ENCODE results near the gene NQO1. TPM values are rescaled to one million over a fixed set of nuclear protein-coding genes. Genes with fewer than 3 reads are reported as not detected.

NQO1 gene
- polyA plus RNA-seq, 3 donors = 22.6 to 26.0 (median 25.8) TPM

DNA sequence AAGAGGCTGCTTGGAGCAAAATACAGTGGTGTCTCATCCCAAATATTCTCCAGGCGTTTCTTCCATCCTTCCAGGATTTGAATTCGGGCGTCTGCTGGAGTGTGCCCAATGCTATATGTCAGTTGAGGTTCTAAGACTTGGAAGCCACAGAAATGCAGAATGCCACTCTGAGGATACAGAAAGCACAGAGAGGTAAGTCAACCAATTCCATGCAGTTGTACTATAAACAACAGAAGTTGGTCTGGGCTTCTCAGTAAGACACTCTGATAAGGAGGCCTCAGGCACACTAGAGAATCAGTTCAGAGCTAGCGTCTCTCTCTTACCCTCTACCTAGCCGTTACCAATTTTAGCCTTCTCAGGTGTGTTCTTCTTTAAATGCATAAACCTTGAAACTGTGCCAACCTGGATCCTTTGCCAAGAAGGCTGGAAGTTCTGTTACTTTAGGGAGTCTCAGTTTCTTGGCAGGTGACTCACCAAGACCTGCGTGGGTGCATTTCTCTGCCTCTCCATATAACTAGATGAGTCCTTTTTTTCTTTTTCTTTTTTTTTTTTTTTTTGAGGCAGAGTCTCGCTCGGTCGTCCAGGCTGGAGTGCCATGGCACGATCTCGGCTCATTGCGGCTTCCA lies 15.1 kb downstream of the NQO1 start:
- no peak for DNase-seq

DNA sequence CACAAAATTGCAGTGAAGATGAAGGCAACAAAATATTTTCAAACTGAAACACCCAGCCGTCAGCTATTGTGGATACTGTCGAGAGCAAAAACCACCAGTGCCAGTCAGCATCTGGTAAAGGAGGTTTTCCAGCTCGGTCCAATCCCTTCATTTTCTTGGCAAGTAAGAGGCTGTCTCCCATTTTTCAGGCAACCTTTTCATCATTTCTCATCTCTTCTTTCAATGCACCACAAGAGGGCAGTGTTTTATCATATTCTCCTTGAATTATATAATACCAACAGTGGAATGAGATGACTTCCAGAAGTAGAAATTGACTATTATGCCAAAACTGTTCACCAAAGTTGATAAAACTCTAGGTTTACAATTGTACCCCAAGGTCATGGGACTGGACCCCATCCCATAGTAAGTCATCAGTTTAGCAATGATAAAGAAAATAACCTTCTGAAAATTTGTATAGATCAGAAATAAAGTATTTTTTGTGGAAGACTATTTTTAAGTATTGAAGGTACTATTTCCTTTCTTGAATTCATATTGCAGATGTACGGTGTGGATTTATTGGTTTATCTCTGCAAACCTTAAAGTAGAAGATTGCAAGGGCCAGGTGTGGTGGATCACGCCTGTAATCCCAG lies 16.8 kb downstream of the NQO1 start:
- peak; percentile 69 for DNase-seq

DNA sequence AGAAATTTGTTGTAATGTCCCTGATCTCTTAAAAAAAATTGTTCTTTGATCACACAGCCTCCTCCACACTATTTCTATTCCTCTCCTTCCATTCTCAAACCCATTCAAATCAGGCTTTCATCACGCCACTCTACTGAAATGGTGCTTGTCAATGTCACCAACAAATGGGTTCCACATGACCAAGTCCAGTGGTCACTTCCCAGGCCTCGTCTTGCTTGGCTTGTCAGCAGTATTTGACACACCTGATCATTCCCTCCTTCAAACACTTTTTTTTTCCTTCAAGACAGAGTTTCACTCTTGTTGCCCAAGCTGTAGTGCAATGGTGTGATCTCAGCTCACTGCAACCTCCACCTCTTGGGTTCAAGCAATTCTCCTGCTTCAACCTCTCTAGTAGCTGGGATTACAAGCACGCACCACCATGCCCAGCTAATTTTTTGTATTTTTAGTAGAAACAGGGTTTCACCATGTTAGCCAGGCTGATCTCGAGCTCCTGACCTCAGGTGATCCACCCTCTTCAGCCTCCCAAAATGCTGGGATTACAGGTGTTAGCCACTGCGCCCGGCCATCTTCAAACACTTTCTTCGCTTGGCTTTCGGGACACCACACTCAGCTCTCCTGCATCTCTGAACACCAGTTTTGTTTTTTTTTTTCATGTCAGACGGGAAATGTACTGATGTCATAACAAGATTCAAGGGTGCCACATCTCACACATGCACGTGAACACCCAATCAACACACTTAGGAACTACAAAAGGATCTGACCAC lies 18.3 kb downstream of the NQO1 start:
- DNase-seq = no peak

- no peak for DNase-seq
Observed at GRCh38 chr16:69706975-69707340, 19.4 kb downstream of the NQO1 start.

DNA sequence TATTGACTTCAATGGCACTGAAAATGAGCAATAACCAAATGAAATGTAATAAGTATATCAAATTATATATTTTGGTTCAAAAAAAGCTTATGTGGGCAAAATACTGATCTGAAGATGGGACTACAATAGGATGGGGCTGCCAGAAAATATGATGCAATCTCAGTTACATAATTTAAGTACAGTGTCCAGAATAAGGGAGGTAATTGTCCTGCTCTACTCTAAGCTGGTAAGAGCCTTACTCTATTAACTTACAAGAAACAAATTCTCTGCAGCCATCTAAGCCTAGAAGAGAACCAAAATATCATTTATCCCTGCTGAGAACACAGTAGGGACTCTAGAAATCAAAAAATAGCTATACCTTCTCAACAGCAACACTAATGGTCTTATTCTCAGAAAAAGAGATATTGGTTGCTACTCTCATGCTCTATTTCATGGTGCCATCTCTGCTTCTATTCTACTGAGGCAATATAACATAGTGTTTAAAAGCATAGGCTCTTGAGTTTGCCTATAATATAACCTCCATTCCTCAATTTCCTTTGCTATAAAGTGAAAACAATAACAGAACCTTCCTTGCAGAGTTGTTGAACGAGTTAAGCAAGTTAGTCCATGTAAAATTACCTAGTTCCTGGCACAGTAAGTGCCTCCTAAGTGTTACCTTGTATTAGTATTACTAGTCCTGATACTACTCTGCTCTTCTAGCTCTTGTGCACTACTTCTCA lies 19.9 kb downstream of the NQO1 start:
- DNase-seq = no peak

- DNase-seq = no peak
Observed at GRCh38 chr16:69703638-69704037, 22.7 kb downstream of the NQO1 start.

DNA sequence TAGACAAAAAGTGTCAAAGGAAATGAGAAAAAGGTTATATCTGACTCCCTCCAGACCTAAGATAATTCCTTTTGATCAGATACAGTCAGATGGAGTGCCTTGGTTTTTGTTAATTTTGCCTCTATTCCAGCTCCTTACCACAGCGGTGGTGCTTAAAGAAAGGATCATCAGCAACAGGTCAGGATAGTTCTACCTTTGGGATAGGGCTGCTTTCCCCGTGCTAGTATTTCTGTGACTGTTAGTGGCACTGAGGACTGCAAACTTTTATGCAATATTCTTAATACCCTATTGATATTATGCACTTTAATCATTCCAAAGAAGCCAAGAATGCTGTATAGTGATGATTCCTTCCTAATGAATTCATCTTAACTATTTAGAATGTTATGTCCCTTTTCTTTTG lies 24.5 kb downstream of the NQO1 start:
- no peak for DNase-seq

GRCh38 chr16:69701452-69701851 lies 24.9 kb downstream of the NQO1 start:
- DNase-seq = no peak

DNA sequence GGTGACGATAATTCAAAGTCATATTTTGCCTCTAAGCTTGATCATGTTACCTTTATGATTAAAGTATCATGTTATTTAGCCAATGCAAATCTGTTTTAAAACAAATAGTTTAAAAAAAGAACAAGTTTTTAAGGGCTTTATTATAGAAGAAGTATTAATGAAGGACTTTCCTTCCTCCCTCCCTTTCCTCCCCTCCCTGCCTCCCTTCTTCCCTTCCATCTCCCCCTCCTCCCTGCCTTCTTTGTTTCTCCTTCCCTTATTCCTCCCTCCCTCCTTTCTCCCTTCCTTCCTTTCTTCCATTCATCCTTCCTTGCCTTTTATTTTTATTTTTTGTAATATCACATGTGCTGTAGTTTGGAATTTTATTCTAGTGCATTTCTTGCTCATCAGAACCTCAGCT lies 26.4 kb downstream of the NQO1 start:
- no peak for DNase-seq

GRCh38 chr16:69698404-69698803 lies 28.0 kb downstream of the NQO1 start:
- no peak for DNase-seq

GRCh38 chr16:69693916-69694315 lies 32.4 kb downstream of the NQO1 start:
- DNase-seq = no peak

- no peak for DNase-seq
Observed at GRCh38 chr16:69691980-69692911, 34.1 kb downstream of the NQO1 start.

GRCh38 chr16:69688589-69688988 lies 37.8 kb downstream of the NQO1 start:
- DNase-seq = no peak

- DNase-seq = no peak
Observed at GRCh38 chr16:69680358-69680757, 46.0 kb downstream of the NQO1 start.

DNA sequence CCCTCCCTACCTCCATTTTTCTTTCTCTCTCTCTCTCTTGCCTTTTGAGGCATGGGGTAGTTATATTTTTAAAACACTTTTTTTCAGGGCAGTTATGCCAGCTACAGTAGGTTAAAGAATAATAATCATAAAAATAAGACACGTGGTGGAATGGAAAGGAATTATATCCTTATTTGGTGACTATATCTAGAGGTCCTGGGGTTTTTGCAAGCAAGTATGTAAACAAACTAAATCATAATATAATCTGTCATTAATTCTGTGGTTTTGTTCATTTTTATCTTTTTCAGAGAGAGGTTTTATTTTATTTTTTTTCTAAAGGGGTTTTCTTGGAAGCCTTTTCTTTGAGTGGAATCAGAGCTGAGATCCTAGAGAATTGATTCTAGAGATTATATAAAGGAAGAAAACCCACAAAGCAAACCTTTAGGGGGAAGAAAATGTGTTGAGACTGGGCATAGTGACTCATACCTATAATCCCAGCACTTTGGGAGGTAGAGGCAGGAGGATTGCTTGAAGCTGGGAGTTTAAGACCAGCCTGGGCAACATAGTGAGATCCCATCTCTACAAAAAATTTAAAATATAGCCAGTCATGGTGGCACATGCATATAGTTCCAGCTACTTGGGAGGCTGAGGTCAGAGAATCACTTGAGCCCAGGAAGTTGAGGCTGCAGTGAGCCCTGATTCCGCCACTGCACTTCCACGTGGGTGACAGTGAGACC lies 53.2 kb downstream of the NQO1 start:
- DNase-seq = no peak

DNA sequence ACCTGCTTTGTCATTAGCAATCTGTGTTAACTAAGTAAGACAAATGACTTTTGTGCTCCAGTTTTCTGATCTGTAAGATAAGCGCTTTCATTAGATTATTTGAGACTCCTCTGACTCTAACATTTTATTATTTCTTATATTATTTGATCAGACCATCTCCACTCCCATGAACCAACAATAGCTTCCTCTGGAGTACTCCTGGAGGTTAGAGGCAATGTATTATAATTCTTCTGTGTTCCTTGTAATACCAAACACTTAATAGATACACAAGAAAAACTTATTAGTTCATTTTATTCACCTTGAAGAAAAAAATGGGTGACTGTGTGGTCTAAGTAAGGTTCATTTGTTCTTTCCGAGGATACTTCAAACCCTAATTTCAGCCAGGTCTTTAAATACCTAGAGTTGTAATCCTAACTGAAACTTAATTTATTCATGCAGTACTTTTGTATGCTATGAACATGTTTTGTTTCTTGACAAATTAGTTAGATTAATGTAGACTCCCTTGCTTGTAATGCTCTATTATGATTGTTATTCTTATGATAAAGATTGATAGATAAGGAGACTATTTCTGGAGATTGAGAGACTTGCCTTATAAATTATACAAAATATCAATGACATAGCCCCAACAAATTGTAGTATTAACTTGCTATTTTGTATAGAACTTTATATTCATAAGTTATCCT lies 53.9 kb downstream of the NQO1 start:
- DNase-seq = no peak

DNA sequence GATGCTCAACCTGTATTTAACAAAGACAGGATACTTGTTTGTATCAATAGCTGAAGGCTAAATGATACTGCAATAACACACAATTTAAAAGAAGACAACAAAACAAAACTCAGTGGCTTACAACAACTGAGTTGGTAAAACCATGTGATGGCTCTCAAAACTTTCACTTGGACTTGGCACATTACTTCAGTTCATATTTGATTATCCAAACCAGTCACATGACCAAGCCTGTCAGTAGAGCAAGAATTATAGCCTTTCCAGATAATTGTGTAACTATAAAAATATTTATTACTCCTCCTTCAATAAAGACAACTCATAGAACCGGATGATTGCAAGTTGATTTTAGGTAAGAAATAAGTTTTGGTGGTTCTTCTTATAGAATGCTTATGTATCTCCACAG lies 56.8 kb downstream of the NQO1 start:
- no peak for DNase-seq

DNA sequence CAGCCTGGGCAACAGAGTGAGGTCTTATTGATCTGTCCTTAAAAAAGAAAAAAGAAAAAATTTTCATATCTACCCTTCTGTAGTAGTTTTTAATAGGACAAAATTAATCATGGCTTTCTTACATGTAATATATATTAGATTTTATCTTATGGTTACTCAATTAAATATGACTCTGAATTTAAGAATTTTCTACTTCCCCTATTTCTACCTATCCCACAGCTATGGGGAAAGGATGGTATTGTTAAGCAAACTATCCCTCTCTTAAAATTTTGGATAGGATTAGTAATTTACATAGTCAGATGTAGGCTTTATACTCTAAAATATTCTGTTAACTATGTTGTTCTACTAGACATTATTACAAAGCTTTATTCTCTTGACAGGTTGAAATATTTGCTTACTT lies 62.5 kb downstream of the NQO1 start:
- DNase-seq = no peak

GRCh38 chr16:69662901-69663300 lies 63.5 kb downstream of the NQO1 start:
- DNase-seq = no peak

DNA sequence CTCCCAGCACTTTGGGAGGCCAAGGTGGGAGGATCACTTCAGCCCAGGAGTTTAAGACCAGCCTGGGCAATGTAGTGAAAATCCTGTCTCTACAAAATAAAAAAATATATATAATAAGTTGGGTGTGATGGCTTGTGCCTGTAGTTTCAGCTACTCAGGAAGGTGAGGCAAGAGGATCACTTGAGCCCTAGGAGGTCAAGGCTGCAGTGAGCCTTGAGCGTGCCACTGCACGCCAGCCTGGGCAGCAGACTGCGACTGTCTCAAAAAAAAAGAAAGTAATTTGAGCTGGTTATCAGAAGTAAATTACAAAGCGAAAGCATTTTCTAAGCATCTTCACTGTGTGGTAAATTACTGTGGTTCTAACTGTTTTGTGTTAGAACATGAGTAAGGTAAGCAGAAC lies 66.2 kb downstream of the NQO1 start:
- no peak for DNase-seq
